Neural progenitor cell (in vitro differentiated cells): ENCODE measurements around the gene LZIC. TPM values are rescaled to one million over a fixed set of nuclear protein-coding genes. Genes with fewer than 3 reads are reported as not detected.

Experiments
- DNase-seq: peaks from one replicate; pipeline ENCODE4 v3.0.0-alpha.2; 2016; ENCODE audit warnings: low spot score
- H2AFZ ChIP-seq: fragments of 200-600 bp; sonication (generic); replicated peaks from 2 replicates; pipeline ENCODE4 v1.6.1; 2016; ENCODE audit warnings: antibody characterized with exemption
- H3F3A ChIP-seq: fragments of 200-600 bp; sonication (generic); 2 replicates; pipeline ENCODE4 v1.6.1; 2016; ENCODE audit warnings: antibody characterized with exemption, low read depth
- H3K27ac ChIP-seq: fragments of 200-600 bp; sonication (generic); 2 replicates; pipeline ENCODE4 v1.5.1; 2016; ENCODE audit warnings: mild to moderate bottlenecking
- H3K27me3 ChIP-seq: fragments of 200-600 bp; sonication (generic); 2 replicates; pipeline ENCODE4 v1.6.1; 2016; ENCODE audit warnings: mild to moderate bottlenecking, moderate library complexity
- H3K36me3 ChIP-seq: fragments of 200-600 bp; sonication (generic); 2 replicates; pipeline ENCODE4 v1.5.1; 2016
- H3K4me1 ChIP-seq: fragments of 200-600 bp; sonication (generic); 2 replicates; pipeline ENCODE4 v1.6.1; 2016; ENCODE audit warnings: mixed run types
- H3K4me2 ChIP-seq: fragments of 200-600 bp; sonication (generic); 2 replicates; pipeline ENCODE4 v1.6.1; 2016
- H3K4me3 ChIP-seq: fragments of 200-600 bp; sonication (generic); 2 replicates; pipeline ENCODE4 v1.5.1; 2016
- H3K79me2 ChIP-seq: fragments of 200-600 bp; sonication (generic); 2 replicates; pipeline ENCODE4 v1.6.1; 2016; ENCODE audit warnings: low read depth
- H3K9ac ChIP-seq: fragments of 200-600 bp; sonication (generic); 2 replicates; pipeline ENCODE4 v1.6.1; 2016
- H3K9me3 ChIP-seq: fragments of 200-600 bp; sonication (generic); 2 replicates; pipeline ENCODE4 v1.5.1; 2016; ENCODE audit warnings: low read depth
- H4K20me1 ChIP-seq: fragments of 200-600 bp; sonication (generic); 2 replicates; pipeline ENCODE4 v1.6.1; 2016; ENCODE audit warnings: low read depth
- H3K27ac Mint-ChIP-seq: 3 replicates; pipeline ENCODE4 v1.8.0; 2021; ENCODE audit warnings: mixed read lengths
- H3K27me3 Mint-ChIP-seq: 2 replicates; pipeline ENCODE4 v1.8.0; 2022; ENCODE audit warnings: low read depth, mild to moderate bottlenecking, inconsistent platforms, moderate library complexity, mixed read lengths; ENCODE audit not compliant: insufficient read depth
- H3K36me3 Mint-ChIP-seq: 3 replicates; pipeline ENCODE4 v1.8.0; 2021; ENCODE audit warnings: mixed read lengths
- H3K4me1 Mint-ChIP-seq: 3 replicates; pipeline ENCODE4 v1.8.0; 2021; ENCODE audit warnings: mixed read lengths
- H3K4me3 Mint-ChIP-seq: 3 replicates; pipeline ENCODE4 v1.8.0; 2021; ENCODE audit warnings: mild to moderate bottlenecking, moderate library complexity, mixed read lengths
- H3K9me3 Mint-ChIP-seq: 3 replicates; pipeline ENCODE4 v1.8.0; 2020; ENCODE audit warnings: mixed read lengths
- CTCF ChIP-seq: fragments of 200-600 bp; sonication (generic); IDR thresholded peaks from 2 replicates; pipeline ENCODE4 v1.5.1; 2017; ENCODE audit warnings: antibody characterized with exemption, mild to moderate bottlenecking
- EZH2 ChIP-seq: fragments of 200-600 bp; sonication (generic); IDR thresholded peaks from 2 replicates; pipeline ENCODE4 v1.6.1; 2017; ENCODE audit warnings: antibody characterized with exemption, mild to moderate bottlenecking, moderate library complexity
- EZH2phosphoT487 ChIP-seq: fragments of 200-600 bp; sonication (generic); IDR thresholded peaks from 2 replicates; pipeline ENCODE4 v1.6.1; 2017; ENCODE audit warnings: antibody characterized with exemption
- total RNA-seq: library from RNA; depleted of rRNA; stranded (reverse); fragments of >200 nt; gene quantifications from 2 replicates; pipeline ENCODE4 v1.2.3, GENCODE V29; 2015; ENCODE audit warnings: low replicate concordance

LZIC gene
- total RNA-seq, 1 donor from 2014 or later: 60.6 TPM

GRCh38 chr1:9960011-9960410, 16.8 kb upstream of the LZIC start:
- H3K36me3 ChIP-seq: no peaks in the 10 kb centered on the region
- Mint-ChIP-seq H3K9me3 (no peaks in the 10 kb centered on the region), H3K4me1 (peaks cover 9% of the 10 kb centered on the region), H3K27me3 (peaks cover 2% of the 10 kb centered on the region), H3K4me3 (no peak overlapping the region), H3K27ac (no peak overlapping the region), H3K36me3 (peaks cover 2% of the 10 kb centered on the region)
- H3K4me3 ChIP-seq: no peak overlapping the region
- peaks cover 7% of the 10 kb centered on the region for H3K4me1 ChIP-seq
- H2AFZ ChIP-seq: no peak overlapping the region
- H3K27ac ChIP-seq: no peak overlapping the region
- no peaks in the 10 kb centered on the region for H3K79me2 ChIP-seq
- no peak overlapping the region for H3K9ac ChIP-seq
- peaks cover 2% of the 10 kb centered on the region for H4K20me1 ChIP-seq
- no peaks in the 10 kb centered on the region for H3K9me3 ChIP-seq
- peaks cover 11% of the 10 kb centered on the region for H3F3A ChIP-seq
- no peak for DNase-seq
- H3K4me2 ChIP-seq: no peak overlapping the region
- H3K27me3 ChIP-seq: no peaks in the 10 kb centered on the region
- TF ChIP-seq CTCF (no peak), EZH2phosphoT487 (no peak), EZH2 (no peak)

- Mint-ChIP-seq H3K4me1 (peaks cover 9% of the 10 kb centered on the region), H3K27ac (no peak overlapping the region), H3K4me3 (no peak overlapping the region), H3K9me3 (no peaks in the 10 kb centered on the region), H3K36me3 (no peaks in the 10 kb centered on the region), H3K27me3 (peaks cover 2% of the 10 kb centered on the region)
- no peak overlapping the region for H3K27ac ChIP-seq
- no peak overlapping the region for H2AFZ ChIP-seq
- peaks cover 2% of the 10 kb centered on the region for H4K20me1 ChIP-seq
- H3K9me3 ChIP-seq: no peaks in the 10 kb centered on the region
- no peak overlapping the region for H3K9ac ChIP-seq
- peaks cover 7% of the 10 kb centered on the region for H3K4me1 ChIP-seq
- no peak overlapping the region for H3K4me3 ChIP-seq
- no peak for TF ChIP-seq EZH2
- no peak for TF ChIP-seq EZH2phosphoT487
- TF ChIP-seq CTCF: no peak
- H3F3A ChIP-seq: peaks cover 11% of the 10 kb centered on the region
- no peaks in the 10 kb centered on the region for H3K36me3 ChIP-seq
- no peaks in the 10 kb centered on the region for H3K27me3 ChIP-seq
- no peak for DNase-seq
- no peaks in the 10 kb centered on the region for H3K79me2 ChIP-seq
- no peak overlapping the region for H3K4me2 ChIP-seq
These were observed 14.5 kb upstream of the LZIC start for GRCh38 chr1:9957726-9958125.

- Histone ChIP-seq H3K36me3 (no peaks in the 10 kb centered on the region), H4K20me1 (no peaks in the 10 kb centered on the region), H3K9me3 (no peaks in the 10 kb centered on the region), H3K27me3 (no peaks in the 10 kb centered on the region), H3K9ac (no peak overlapping the region), H3K27ac (no peak overlapping the region), H3F3A (peaks cover 35% of the 10 kb centered on the region), H2AFZ (no peak overlapping the region), H3K4me1 (no peaks in the 10 kb centered on the region), H3K4me2 (no peak overlapping the region), H3K79me2 (peaks cover 23% of the 10 kb centered on the region), H3K4me3 (no peak overlapping the region)
- Mint-ChIP-seq H3K27me3 (peaks cover 5% of the 10 kb centered on the region), H3K36me3 (peaks cover 3% of the 10 kb centered on the region), H3K4me3 (no peak overlapping the region), H3K9me3 (no peaks in the 10 kb centered on the region), H3K27ac (no peak overlapping the region), H3K4me1 (peaks cover 16% of the 10 kb centered on the region)
- TF ChIP-seq EZH2 (no peak), EZH2phosphoT487 (no peak), CTCF (no peak)
- DNase-seq: no peak
These were observed 3.1 kb upstream of the LZIC start for GRCh38 chr1:9946315-9946714.
